ACC112 (cell line): ENCODE data around the gene SQOR.
A peak's percentile ranks its signal among the peaks of the same experiment; 100 is the strongest.

ENCODE experiments used
- H2AFZ ChIP-seq: fragments of 200-600 bp; sonication (generic); one replicate; pipeline ENCODE4 v1.6.0; 2017; ENCODE audit warnings: antibody characterized with exemption, low read length; ENCODE audit not compliant: unreplicated experiment
- H3K27ac ChIP-seq: fragments of 200-600 bp; sonication (generic); 2 replicates; pipeline ENCODE4 v1.5.1; 2014; ENCODE audit warnings: low read depth, mild to moderate bottlenecking, antibody characterized with exemption, low read length, moderate library complexity
- H3K27me3 ChIP-seq: fragments of 200-600 bp; sonication (generic); 2 replicates; pipeline ENCODE4 v1.6.1; 2014; ENCODE audit warnings: mild to moderate bottlenecking, antibody characterized with exemption, low read length, moderate library complexity, mixed read lengths; ENCODE audit not compliant: insufficient read depth
- H3K36me3 ChIP-seq: fragments of 200-600 bp; sonication (generic); 2 replicates; pipeline ENCODE4 v1.6.1; 2016; ENCODE audit warnings: mild to moderate bottlenecking, antibody characterized with exemption, low read length, moderate library complexity, mixed read lengths; ENCODE audit not compliant: insufficient read depth
- H3K4me1 ChIP-seq: fragments of 200-600 bp; sonication (generic); one replicate; pipeline ENCODE4 v1.6.1; 2016; ENCODE audit warnings: low read length, mixed read lengths; ENCODE audit not compliant: insufficient read depth, unreplicated experiment, control insufficient read depth
- H3K4me3 ChIP-seq: fragments of 200-600 bp; sonication (generic); 2 replicates; pipeline ENCODE4 v1.5.1; 2014; ENCODE audit warnings: mild to moderate bottlenecking, low read depth, low read length
- H3K79me2 ChIP-seq: fragments of 200-600 bp; sonication (generic); one replicate; pipeline ENCODE4 v1.6.0; 2016; ENCODE audit warnings: low read length; ENCODE audit not compliant: control insufficient read depth, unreplicated experiment, insufficient read depth

The SQOR gene

GRCh38 chr15:45704329-45705249 lies 69.8 kb downstream of the SQOR start:
- no peaks in the 10 kb centered on the region for H3K4me1 ChIP-seq
- H3K4me3 ChIP-seq, result peak overlapping the region; percentile 83
- no peak overlapping the region for H3K27ac ChIP-seq
- no peaks in the 10 kb centered on the region for H3K36me3 ChIP-seq
- peak overlapping the region; percentile 98 for H2AFZ ChIP-seq
- H3K27me3 ChIP-seq, result no peaks in the 10 kb centered on the region
- H3K79me2 ChIP-seq, result no peaks in the 10 kb centered on the region

GRCh38 chr15:45705510-45706473 lies 71.0 kb downstream of the SQOR start:
- Histone ChIP-seq H3K79me2 (no peaks in the 10 kb centered on the region), H3K27ac (no peak overlapping the region), H2AFZ (peak overlapping the region; percentile 98), H3K36me3 (no peaks in the 10 kb centered on the region), H3K4me1 (no peaks in the 10 kb centered on the region), H3K4me3 (peak overlapping the region; percentile 83), H3K27me3 (no peaks in the 10 kb centered on the region)

GRCh38 chr15:45710657-45711056 lies 75.8 kb downstream of the SQOR start:
- Histone ChIP-seq H3K4me1 (peaks cover 8% of the 10 kb centered on the region), H3K79me2 (no peaks in the 10 kb centered on the region), H3K27ac (no peak overlapping the region), H2AFZ (no peak overlapping the region), H3K36me3 (no peaks in the 10 kb centered on the region), H3K27me3 (no peaks in the 10 kb centered on the region), H3K4me3 (no peak overlapping the region)

- H2AFZ ChIP-seq, result peak overlapping the region; percentile 16
- H3K79me2 ChIP-seq, result no peaks in the 10 kb centered on the region
- no peaks in the 10 kb centered on the region for H3K36me3 ChIP-seq
- H3K27ac ChIP-seq, result peak overlapping the region; percentile 45
- peaks cover 4% of the 10 kb centered on the region for H3K27me3 ChIP-seq
- H3K4me1 ChIP-seq, result peaks cover 8% of the 10 kb centered on the region
- H3K4me3 ChIP-seq, result peak overlapping the region; percentile 67
These were observed 80.0 kb downstream of the SQOR start for GRCh38 chr15:45714590-45715488.

- no peak overlapping the region for H3K27ac ChIP-seq
- no peak overlapping the region for H3K4me3 ChIP-seq
- peaks cover 8% of the 10 kb centered on the region for H3K4me1 ChIP-seq
- H3K79me2 ChIP-seq, result no peaks in the 10 kb centered on the region
- peaks cover 5% of the 10 kb centered on the region for H3K27me3 ChIP-seq
- H2AFZ ChIP-seq, result no peak overlapping the region
- no peaks in the 10 kb centered on the region for H3K36me3 ChIP-seq
These were observed 80.7 kb downstream of the SQOR start for GRCh38 chr15:45715528-45715927.

- H3K4me3 ChIP-seq, result no peak overlapping the region
- no peak overlapping the region for H2AFZ ChIP-seq
- H3K4me1 ChIP-seq, result peaks cover 8% of the 10 kb centered on the region
- H3K79me2 ChIP-seq, result no peaks in the 10 kb centered on the region
- H3K27me3 ChIP-seq, result peaks cover 22% of the 10 kb centered on the region
- H3K27ac ChIP-seq, result no peak overlapping the region
- no peaks in the 10 kb centered on the region for H3K36me3 ChIP-seq
These were observed 84.7 kb downstream of the SQOR start for GRCh38 chr15:45719490-45719889.

GRCh38 chr15:45720183-45720582 lies 85.4 kb downstream of the SQOR start:
- peaks cover 22% of the 10 kb centered on the region for H3K27me3 ChIP-seq
- no peaks in the 10 kb centered on the region for H3K36me3 ChIP-seq

GRCh38 chr15:45728641-45729040 lies 93.8 kb downstream of the SQOR start:
- Histone ChIP-seq H3K36me3 (no peaks in the 10 kb centered on the region), H3K27me3 (peaks cover 43% of the 10 kb centered on the region), H2AFZ (no peak overlapping the region)

More at GRCh38 chr15:45720183-45720582, 85.4 kb downstream of the SQOR start:
- Histone ChIP-seq H3K4me3 (no peak overlapping the region), H3K27ac (no peak overlapping the region), H2AFZ (no peak overlapping the region), H3K79me2 (no peaks in the 10 kb centered on the region), H3K4me1 (peaks cover 2% of the 10 kb centered on the region)

GRCh38 chr15:45729141-45729540 lies 94.3 kb downstream of the SQOR start:
- Histone ChIP-seq H2AFZ (no peak overlapping the region), H3K4me1 (no peaks in the 10 kb centered on the region), H3K36me3 (no peaks in the 10 kb centered on the region), H3K27me3 (peaks cover 48% of the 10 kb centered on the region), H3K4me3 (no peak overlapping the region; the same call in 1 of the 2 replicates), H3K27ac (no peak overlapping the region), H3K79me2 (no peaks in the 10 kb centered on the region)

More at GRCh38 chr15:45728641-45729040, 93.8 kb downstream of the SQOR start:
- Histone ChIP-seq H3K4me3 (no peak overlapping the region), H3K79me2 (no peaks in the 10 kb centered on the region), H3K27ac (no peak overlapping the region), H3K4me1 (no peaks in the 10 kb centered on the region)

GRCh38 chr15:45731343-45731742 lies 96.5 kb downstream of the SQOR start:
- Histone ChIP-seq H3K4me1 (no peaks in the 10 kb centered on the region), H2AFZ (no peak overlapping the region), H3K27me3 (peaks cover 58% of the 10 kb centered on the region), H3K27ac (no peak overlapping the region), H3K4me3 (no peak overlapping the region), H3K79me2 (no peaks in the 10 kb centered on the region), H3K36me3 (no peaks in the 10 kb centered on the region)
